SK-N-MC (cell line): ENCODE measurements around the gene RASA3.

Experiments used
- DNase-seq: peaks from one replicate; pipeline ENCODE4 v3.0.0-alpha.2; 2011; ENCODE audit warnings: low read depth, low spot score
- H3K27ac ChIP-seq: fragments of 200-600 bp; sonication (generic); 2 replicates; pipeline ENCODE4 v1.5.1; 2016; ENCODE audit warnings: mixed run types
- H3K36me3 ChIP-seq: fragments of 200-600 bp; sonication (generic); 2 replicates; pipeline ENCODE4 v1.6.1; 2017; ENCODE audit warnings: antibody characterized with exemption, low read length, mixed read lengths; ENCODE audit not compliant: insufficient read depth
- H3K4me3 ChIP-seq: fragments of 200-600 bp; sonication (generic); 2 replicates; pipeline ENCODE4 v1.5.1; 2016
- H3K9ac ChIP-seq: fragments of 200-600 bp; sonication (generic); 2 replicates; pipeline ENCODE4 v1.8.0; 2017; ENCODE audit warnings: mixed run types, mixed read lengths; ENCODE audit not compliant: insufficient read length
- H3K9me3 ChIP-seq: fragments of 200-600 bp; sonication (generic); 2 replicates; pipeline ENCODE4 v1.6.1; 2017; ENCODE audit warnings: low read depth, mild to moderate bottlenecking, antibody characterized with exemption, low read length, moderate library complexity, mixed read lengths
- EZH2 ChIP-seq: fragments of 200-600 bp; sonication (generic); IDR thresholded peaks from one replicate; pipeline ENCODE4 v1.6.1; 2017; ENCODE audit warnings: antibody characterized with exemption
- FOXP2 ChIP-seq: optimal IDR thresholded peaks from 2 replicates; pipeline ENCODE3; 2011; ENCODE audit warnings: mild to moderate bottlenecking, moderate library complexity; ENCODE audit not compliant: insufficient read depth; ENCODE audit errors: extremely low read length, control extremely low read depth
- POLR2AphosphoS5 ChIP-seq: IDR thresholded peaks from 2 replicates; pipeline ENCODE4 v1.6.1; 2012; ENCODE audit warnings: mild to moderate bottlenecking, low read depth, low read length, borderline replicate concordance

RASA3 gene

DNA sequence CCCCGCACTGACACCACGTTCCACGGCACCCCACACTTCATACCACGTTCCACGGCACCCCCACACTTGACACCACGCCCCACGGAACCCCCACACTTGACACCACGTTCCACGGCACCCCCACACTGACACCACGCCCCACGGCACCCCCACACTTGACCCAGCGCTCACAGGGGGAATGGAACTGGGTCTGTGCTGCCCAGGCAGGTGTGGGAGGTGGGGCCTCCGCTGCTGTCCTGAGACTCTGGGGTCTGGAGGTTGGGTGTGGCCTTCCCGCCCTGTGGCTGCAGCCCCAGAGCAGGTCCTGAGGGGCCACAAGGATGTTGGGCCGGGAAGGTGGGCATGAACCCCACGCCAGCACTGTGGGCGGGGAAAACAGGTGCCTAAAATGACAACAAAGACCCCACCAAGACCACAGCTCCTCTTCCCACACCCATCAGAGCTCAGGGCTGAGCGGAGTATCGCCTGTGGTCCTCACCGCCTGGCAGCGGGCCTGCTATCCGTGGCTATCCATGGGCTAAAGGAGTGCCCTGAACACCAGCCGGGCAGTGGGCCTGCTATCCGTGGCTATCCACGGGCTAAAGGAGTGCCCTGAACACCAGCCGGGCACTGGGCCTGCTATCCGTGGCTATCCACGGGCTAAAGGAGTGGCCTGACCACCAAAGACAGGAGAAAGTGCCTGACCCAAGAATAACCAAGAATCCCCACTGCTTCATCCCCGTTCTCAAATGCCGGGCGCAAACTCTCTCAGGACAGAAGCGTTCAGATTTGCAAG, 98.7 kb downstream of the RASA3 start:
- H3K9me3 ChIP-seq, result no peaks in the 10 kb centered on the region
- H3K4me3 ChIP-seq, result no peak overlapping the region
- no peak for DNase-seq
- H3K36me3 ChIP-seq, result no peaks in the 10 kb centered on the region
- TF ChIP-seq EZH2, result no peak
- no peak for TF ChIP-seq POLR2AphosphoS5
- no peak for TF ChIP-seq FOXP2
- H3K27ac ChIP-seq, result no peak overlapping the region
- H3K9ac ChIP-seq, result no peak overlapping the region

DNA sequence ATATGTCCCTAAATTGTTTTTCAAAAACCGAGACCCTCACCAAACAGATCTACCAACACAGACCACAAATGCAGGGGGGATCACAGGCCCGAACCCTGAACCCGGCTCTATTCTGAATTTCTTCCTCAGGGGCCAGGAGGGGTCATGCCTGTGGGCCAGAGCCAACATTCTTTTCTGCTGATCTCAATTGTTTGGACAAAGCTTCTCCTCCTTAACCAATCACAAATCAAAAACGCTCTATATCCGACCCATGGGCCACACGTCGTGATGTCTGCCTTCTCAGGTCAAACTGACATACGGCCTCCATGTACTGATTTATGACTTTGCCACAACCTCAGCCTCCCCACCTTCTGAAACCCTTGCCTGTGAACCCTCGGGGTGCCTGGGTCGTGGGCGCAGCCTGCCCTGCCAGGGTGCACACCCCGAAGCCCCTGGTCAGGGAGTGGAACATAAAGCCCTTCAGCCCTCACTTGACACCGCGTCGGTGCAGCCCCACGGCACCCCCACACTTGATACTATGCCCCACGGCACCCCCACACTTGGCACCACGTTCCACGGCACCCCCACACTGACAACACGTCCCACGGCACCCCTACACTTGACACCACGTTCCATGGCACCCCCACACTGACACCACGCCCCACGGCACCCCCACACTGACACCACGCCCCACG, 100.2 kb downstream of the RASA3 start:
- Histone ChIP-seq H3K4me3 (no peak overlapping the region), H3K36me3 (no peaks in the 10 kb centered on the region), H3K27ac (no peak overlapping the region), H3K9ac (no peak overlapping the region), H3K9me3 (no peaks in the 10 kb centered on the region)
- no peak for TF ChIP-seq EZH2
- TF ChIP-seq FOXP2, result no peak
- TF ChIP-seq POLR2AphosphoS5, result no peak
- DNase-seq, result no peak

DNA sequence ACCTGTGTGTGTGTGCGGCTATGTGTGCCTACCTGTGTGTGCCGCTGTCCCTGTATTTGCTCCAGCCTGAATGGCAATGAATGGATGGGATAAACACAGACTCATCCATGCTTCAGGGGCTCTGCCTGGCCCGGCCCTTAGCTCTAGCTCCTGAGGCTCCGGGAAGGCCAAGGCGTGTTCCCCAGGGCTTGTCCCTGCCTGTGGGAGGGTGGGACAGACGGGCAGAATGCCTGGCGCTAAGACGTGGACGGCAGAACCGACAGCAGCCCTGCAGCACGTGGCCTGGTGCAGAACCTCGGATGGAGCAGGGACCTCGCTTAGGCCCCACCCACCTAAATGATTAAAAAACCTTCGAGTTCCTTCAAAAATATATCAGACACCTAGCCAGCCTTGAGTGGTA, 100.8 kb downstream of the RASA3 start:
- no peaks in the 10 kb centered on the region for H3K9me3 ChIP-seq
- no peak overlapping the region for H3K4me3 ChIP-seq
- no peaks in the 10 kb centered on the region for H3K36me3 ChIP-seq
- no peak for TF ChIP-seq POLR2AphosphoS5
- TF ChIP-seq FOXP2, result no peak
- TF ChIP-seq EZH2, result no peak
- no peak overlapping the region for H3K27ac ChIP-seq
- DNase-seq, result no peak
- H3K9ac ChIP-seq, result no peak overlapping the region

DNA sequence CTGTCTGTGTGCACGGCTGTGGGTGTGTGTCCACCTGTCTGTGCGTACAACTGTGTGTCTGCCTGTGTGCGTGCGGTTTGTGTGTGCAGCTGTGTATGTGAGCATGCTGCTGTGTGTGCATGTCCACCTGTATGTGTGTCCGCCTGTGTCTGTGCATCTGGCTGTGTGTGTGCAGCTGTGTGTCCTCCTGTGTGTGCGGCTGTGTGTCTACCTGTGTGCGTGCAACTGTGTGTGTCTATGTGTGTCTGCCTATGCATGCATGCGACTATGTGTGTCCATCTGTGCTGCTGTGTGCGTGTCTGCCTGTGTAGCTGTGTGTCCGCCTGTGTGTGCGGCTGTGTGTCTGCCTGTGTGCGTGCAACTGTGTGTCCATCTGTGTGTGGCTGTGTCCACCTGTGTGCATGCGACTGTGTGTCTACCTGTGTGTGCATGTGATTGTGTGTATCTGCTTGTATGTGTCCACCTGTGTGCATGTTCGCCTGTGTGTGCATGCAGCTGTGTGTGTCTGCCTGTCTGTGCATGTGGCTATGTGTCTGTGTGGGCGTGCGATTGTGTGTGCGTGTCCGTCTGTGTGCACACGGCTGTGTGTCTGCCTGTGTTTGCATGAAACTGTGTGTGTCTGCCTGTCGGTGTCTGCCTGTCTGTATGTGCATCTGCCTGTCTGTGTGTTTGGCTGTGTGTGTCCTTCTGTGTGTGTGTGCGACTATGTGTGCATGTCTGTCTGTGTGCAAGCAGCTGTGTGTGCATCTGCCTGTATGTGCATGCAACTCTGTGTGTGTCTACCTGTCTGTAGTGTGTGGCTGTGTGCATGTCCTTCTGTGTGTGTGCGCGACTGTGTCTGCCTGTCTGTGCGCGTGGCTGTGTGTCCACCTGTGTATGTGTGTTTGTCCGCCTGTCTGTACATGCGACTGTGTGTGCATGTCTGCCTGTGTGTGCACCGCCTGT, 101.5 kb downstream of the RASA3 start:
- TF ChIP-seq EZH2 (no peak), POLR2AphosphoS5 (no peak), FOXP2 (no peak)
- Histone ChIP-seq H3K9me3 (no peaks in the 10 kb centered on the region), H3K4me3 (no peak overlapping the region), H3K36me3 (no peaks in the 10 kb centered on the region), H3K27ac (no peak overlapping the region), H3K9ac (no peak overlapping the region)
- no peak for DNase-seq

DNA sequence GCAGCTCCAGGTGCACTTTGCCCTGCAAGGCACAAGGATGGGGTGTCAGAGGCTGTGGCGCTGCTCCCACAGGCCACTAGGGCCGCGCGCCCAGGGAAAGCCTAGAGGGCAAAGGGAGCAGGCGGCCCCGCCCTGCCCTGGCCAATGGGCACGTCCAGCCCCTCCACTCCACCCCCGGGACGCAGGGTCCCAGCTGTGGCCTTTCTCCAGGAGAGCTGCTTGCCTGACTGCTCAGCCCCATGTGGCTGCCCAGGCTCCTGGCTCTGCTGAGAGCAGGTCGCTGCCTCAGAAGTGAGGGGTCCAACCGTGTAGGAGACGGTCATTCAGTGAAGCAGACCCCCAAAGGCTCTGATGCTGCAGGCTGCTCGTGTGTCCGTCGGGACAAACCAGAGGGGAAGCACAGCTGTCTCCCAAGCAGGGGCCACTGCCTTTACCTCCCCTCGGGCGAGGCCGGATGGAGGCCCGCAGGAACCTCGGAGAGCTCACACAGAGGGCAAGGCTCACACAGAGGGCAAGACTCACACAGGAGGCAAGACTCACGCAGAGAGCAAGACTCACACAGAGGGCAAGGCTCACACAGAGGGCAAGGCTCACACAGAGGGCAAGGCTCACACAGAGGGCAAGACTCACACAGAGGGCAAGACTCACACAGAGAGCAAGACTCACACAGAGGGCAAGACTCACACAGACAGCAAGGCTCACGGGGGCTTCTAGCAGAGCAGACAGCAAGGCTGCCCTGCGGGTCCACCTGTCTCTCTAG, 102.4 kb downstream of the RASA3 start:
- no peak overlapping the region for H3K9ac ChIP-seq
- H3K4me3 ChIP-seq, result no peak overlapping the region
- H3K27ac ChIP-seq, result no peak overlapping the region
- no peak for TF ChIP-seq EZH2
- TF ChIP-seq FOXP2, result no peak
- TF ChIP-seq POLR2AphosphoS5, result no peak
- H3K36me3 ChIP-seq, result no peaks in the 10 kb centered on the region
- no peak for DNase-seq
- H3K9me3 ChIP-seq, result no peaks in the 10 kb centered on the region

DNA sequence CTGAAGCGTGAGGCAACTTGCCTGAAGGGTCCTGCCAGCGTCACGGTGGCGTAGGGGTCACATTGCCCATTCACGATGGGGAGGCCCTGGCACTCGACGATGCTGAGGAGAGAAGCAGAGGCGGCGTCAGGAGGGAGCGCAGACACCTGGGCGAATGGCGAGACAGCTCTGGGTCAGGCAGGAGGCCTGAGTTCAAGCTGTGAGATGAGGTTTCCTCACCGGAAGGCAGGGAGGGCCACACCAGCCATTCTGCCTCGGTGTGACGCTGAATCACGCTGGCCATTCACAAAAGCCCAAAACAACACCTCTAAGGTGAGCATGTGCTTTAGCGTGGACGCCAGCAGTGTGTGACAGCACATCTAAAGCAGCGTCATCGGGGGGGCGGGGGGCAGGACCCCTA, 104.6 kb downstream of the RASA3 start:
- Histone ChIP-seq H3K36me3 (no peaks in the 10 kb centered on the region), H3K9ac (no peak overlapping the region), H3K9me3 (no peaks in the 10 kb centered on the region), H3K27ac (no peak overlapping the region), H3K4me3 (no peak overlapping the region)
- DNase-seq, result no peak
- TF ChIP-seq POLR2AphosphoS5, result no peak
- no peak for TF ChIP-seq FOXP2
- no peak for TF ChIP-seq EZH2

DNA sequence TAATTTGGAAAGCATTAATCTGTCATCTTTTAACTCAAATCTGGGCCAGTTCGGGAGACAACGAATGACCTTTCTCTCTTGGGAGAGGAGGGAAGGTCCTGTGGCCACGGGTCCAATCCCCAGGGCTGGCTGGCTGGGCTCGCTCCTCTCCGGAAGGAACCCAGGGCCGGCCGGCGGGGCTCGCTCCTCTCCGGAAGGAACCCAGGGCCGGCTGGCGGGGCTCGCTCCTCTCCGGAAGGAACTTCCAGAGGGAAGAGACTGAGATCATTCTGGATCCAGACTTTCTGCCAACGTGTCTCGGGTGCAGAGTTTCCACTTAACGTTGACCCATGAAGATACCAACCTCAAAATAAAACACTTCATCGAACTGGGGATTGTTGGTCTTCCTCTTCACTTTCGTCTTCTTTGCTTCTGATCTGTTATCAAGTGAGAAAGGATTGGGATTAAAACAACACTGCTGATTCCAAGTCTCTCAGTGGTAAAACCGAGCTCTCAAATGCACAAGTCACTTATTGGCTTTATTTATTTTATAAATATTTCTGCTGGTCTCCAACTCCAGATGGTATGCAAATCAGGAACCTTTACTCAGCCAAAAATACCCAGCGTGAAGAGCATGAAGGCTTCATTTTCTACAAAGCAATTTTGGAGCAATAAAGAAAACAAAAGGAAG, 105.2 kb downstream of the RASA3 start:
- H3K9me3 ChIP-seq, result no peaks in the 10 kb centered on the region
- no peaks in the 10 kb centered on the region for H3K36me3 ChIP-seq
- H3K9ac ChIP-seq, result no peak overlapping the region
- TF ChIP-seq FOXP2, result no peak
- no peak for TF ChIP-seq POLR2AphosphoS5
- no peak for TF ChIP-seq EZH2
- no peak for DNase-seq
- H3K27ac ChIP-seq, result no peak overlapping the region
- H3K4me3 ChIP-seq, result no peak overlapping the region

DNA sequence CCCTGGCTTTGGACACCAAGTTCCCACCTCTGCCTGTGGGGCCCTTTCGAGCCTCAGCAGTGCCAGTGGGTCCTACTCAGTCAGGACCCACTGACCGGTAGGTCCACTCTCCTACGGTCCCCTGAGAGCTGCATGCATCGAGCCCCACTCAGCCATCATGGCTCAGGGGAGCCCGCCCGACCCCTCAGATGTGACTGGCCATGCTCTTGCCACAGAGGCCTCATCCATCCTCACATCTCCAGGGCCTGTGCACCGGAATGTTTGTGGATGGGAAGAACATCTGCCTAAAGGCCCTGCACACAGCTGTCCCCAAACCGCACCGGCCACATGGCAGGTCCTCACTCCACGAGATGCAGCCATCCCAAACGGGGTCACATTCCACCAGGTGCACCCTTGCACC, 105.9 kb downstream of the RASA3 start:
- DNase-seq, result no peak
- no peaks in the 10 kb centered on the region for H3K9me3 ChIP-seq
- no peaks in the 10 kb centered on the region for H3K36me3 ChIP-seq
- no peak overlapping the region for H3K4me3 ChIP-seq
- no peak overlapping the region for H3K9ac ChIP-seq
- no peak for TF ChIP-seq POLR2AphosphoS5
- no peak for TF ChIP-seq EZH2
- TF ChIP-seq FOXP2, result no peak
- H3K27ac ChIP-seq, result no peak overlapping the region
